ENCODE results near the gene CORO7.

DNA sequence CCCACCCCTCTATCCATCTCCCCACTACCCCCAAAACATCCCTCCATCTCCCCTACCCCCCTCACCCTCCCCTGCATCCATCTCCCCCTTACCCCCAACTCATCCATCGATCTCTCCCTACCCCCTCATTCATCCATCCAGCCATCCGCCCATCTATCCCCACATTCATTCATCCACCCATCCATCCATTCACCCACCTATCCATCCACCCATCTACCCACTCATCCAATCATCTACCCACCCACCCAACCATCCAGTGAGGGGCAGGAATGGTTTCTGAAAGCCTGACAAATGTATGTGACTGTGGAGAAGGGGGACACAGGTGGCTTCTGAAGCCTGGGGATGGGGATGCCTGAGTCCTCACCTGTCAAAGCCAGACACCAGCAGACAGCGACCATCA, 56.5 kb downstream of the CORO7 start:
- no peak for TF ChIP-seq CHD2 (IDR thresholded peaks at IDR 0.05; ENCODE audit: low read length, partially characterized antibody)
- no peak for TF ChIP-seq RFX5 (IDR thresholded peaks at IDR 0.05)
- no peak for TF ChIP-seq ESRRA (IDR thresholded peaks at IDR 0.05; ENCODE audit: borderline replicate concordance, low read length)

All from A549 (cell line).